HEK293 (cell line): ENCODE results near the gene FMN1.

ENCODE experiments used
- KLF1 ChIP-seq: fragments of 450-650 bp; formaldehyde crosslinking; IDR thresholded peaks from 2 replicates; pipeline ENCODE4 v1.5.1; 2016; ENCODE audit warnings: missing biosample characterization, missing genetic modification characterization
- KLF8 ChIP-seq: fragments of 450-650 bp; formaldehyde crosslinking; IDR thresholded peaks from 2 replicates; pipeline ENCODE4 v1.5.1; 2016; ENCODE audit warnings: missing biosample characterization, missing genetic modification characterization
- OSR2 ChIP-seq: fragments of 450-650 bp; formaldehyde crosslinking; IDR thresholded peaks from 2 replicates; pipeline ENCODE4 v1.5.1; 2016; ENCODE audit warnings: missing biosample characterization, missing genetic modification characterization
- WT1 ChIP-seq: fragments of 450-650 bp; formaldehyde crosslinking; IDR thresholded peaks from 2 replicates; pipeline ENCODE4 v1.5.1; 2016; ENCODE audit warnings: missing biosample characterization, missing genetic modification characterization
- ZBTB8A ChIP-seq: fragments of 450-650 bp; formaldehyde crosslinking; IDR thresholded peaks from 2 replicates; pipeline ENCODE4 v1.5.1; 2016; ENCODE audit warnings: missing biosample characterization, missing genetic modification characterization
- ZFP37 ChIP-seq: fragments of 450-650 bp; formaldehyde crosslinking; IDR thresholded peaks from 2 replicates; pipeline ENCODE4 v1.5.1; 2016; ENCODE audit warnings: missing biosample characterization, missing genetic modification characterization
- ZNF112 ChIP-seq: fragments of 450-650 bp; formaldehyde crosslinking; IDR thresholded peaks from 2 replicates; pipeline ENCODE4 v1.5.0; 2017; ENCODE audit warnings: missing biosample characterization, missing genetic modification characterization
- ZNF133 ChIP-seq: fragments of 450-650 bp; formaldehyde crosslinking; IDR thresholded peaks from 2 replicates; pipeline ENCODE4 v1.5.1; 2016; ENCODE audit warnings: missing biosample characterization, missing genetic modification characterization
- ZNF157 ChIP-seq: fragments of 450-650 bp; formaldehyde crosslinking; IDR thresholded peaks from 2 replicates; pipeline ENCODE4 v1.5.1; 2016; ENCODE audit warnings: missing biosample characterization, missing genetic modification characterization
- ZNF174 ChIP-seq: fragments of 450-650 bp; formaldehyde crosslinking; IDR thresholded peaks from 2 replicates; pipeline ENCODE4 v1.5.0; 2017; ENCODE audit warnings: missing biosample characterization, mild to moderate bottlenecking, missing genetic modification characterization
- ZNF19 ChIP-seq: fragments of 450-650 bp; formaldehyde crosslinking; IDR thresholded peaks from 2 replicates; pipeline ENCODE4; 2016; ENCODE audit warnings: missing biosample characterization, missing genetic modification characterization, low read depth
- ZNF214 ChIP-seq: fragments of 450-650 bp; formaldehyde crosslinking; IDR thresholded peaks from 2 replicates; pipeline ENCODE4 v1.5.1; 2017; ENCODE audit warnings: missing biosample characterization, mild to moderate bottlenecking, missing genetic modification characterization, borderline replicate concordance
- ZNF302 ChIP-seq: fragments of 450-650 bp; formaldehyde crosslinking; IDR thresholded peaks from 2 replicates; pipeline ENCODE4 v1.5.1; 2016; ENCODE audit warnings: missing biosample characterization, missing genetic modification characterization, low read depth
- ZNF416 ChIP-seq: fragments of 450-650 bp; formaldehyde crosslinking; IDR thresholded peaks from 2 replicates; pipeline ENCODE4 v1.5.1; 2016; ENCODE audit warnings: missing biosample characterization, missing genetic modification characterization
- ZNF514 ChIP-seq: fragments of 450-650 bp; formaldehyde crosslinking; IDR thresholded peaks from 2 replicates; pipeline ENCODE4 v1.5.1; 2016; ENCODE audit warnings: missing biosample characterization, missing genetic modification characterization
- ZNF521 ChIP-seq: fragments of 450-650 bp; formaldehyde crosslinking; IDR thresholded peaks from 2 replicates; pipeline ENCODE4 v1.5.1; 2017; ENCODE audit warnings: missing biosample characterization, mild to moderate bottlenecking, missing genetic modification characterization
- ZNF530 ChIP-seq: fragments of 450-650 bp; formaldehyde crosslinking; IDR thresholded peaks from 2 replicates; pipeline ENCODE4 v1.5.1; 2016; ENCODE audit warnings: low read depth, missing biosample characterization, missing genetic modification characterization
- ZNF549 ChIP-seq: fragments of 450-650 bp; IDR thresholded peaks from 2 replicates; pipeline ENCODE4 v1.5.1; 2018; ENCODE audit warnings: missing biosample characterization, missing genetic modification characterization, mild to moderate bottlenecking, inconsistent platforms, moderate library complexity
- ZNF629 ChIP-seq: fragments of 450-650 bp; formaldehyde crosslinking; IDR thresholded peaks from 2 replicates; pipeline ENCODE4 v1.5.1; 2017; ENCODE audit warnings: missing biosample characterization, missing genetic modification characterization
- ZNF670 ChIP-seq: fragments of 450-650 bp; formaldehyde crosslinking; IDR thresholded peaks from 2 replicates; pipeline ENCODE4 v1.5.1; 2016; ENCODE audit warnings: missing biosample characterization, missing genetic modification characterization, low read depth
- ZNF768 ChIP-seq: fragments of 450-650 bp; formaldehyde crosslinking; IDR thresholded peaks from 2 replicates; pipeline ENCODE4 v1.5.1; 2018; ENCODE audit warnings: missing biosample characterization, mild to moderate bottlenecking, missing genetic modification characterization
- ZNF785 ChIP-seq: fragments of 450-650 bp; formaldehyde crosslinking; IDR thresholded peaks from 2 replicates; pipeline ENCODE4 v1.5.1; 2016; ENCODE audit warnings: missing biosample characterization, missing genetic modification characterization
- ZNF837 ChIP-seq: fragments of 450-650 bp; formaldehyde crosslinking; IDR thresholded peaks from 2 replicates; pipeline ENCODE4 v1.5.1; 2016; ENCODE audit warnings: missing biosample characterization, missing genetic modification characterization
- ZSCAN30 ChIP-seq: fragments of 450-650 bp; IDR thresholded peaks from 2 replicates; pipeline ENCODE4 v1.5.1; 2018; ENCODE audit warnings: missing biosample characterization, mild to moderate bottlenecking, missing genetic modification characterization, moderate library complexity
- TF ChIP-seq, protein P1 (sequence below): fragments of 450-650 bp; formaldehyde crosslinking; IDR thresholded peaks from 2 replicates; pipeline ENCODE4 v1.5.1; 2016; ENCODE audit warnings: missing biosample characterization, missing genetic modification characterization
- TF ChIP-seq, protein P2 (sequence below): fragments of 450-650 bp; formaldehyde crosslinking; IDR thresholded peaks from 2 replicates; pipeline ENCODE4 v1.5.1; 2016; ENCODE audit warnings: missing biosample characterization, missing genetic modification characterization
- TF ChIP-seq, protein P3 (sequence below): fragments of 450-650 bp; formaldehyde crosslinking; IDR thresholded peaks from 2 replicates; pipeline ENCODE4 v1.5.1; 2017; ENCODE audit warnings: missing biosample characterization, missing genetic modification characterization
- TF ChIP-seq, protein P4 (sequence below): fragments of 450-650 bp; formaldehyde crosslinking; IDR thresholded peaks from 2 replicates; pipeline ENCODE4 v1.5.1; 2016; ENCODE audit warnings: missing biosample characterization, missing genetic modification characterization
- TF ChIP-seq, protein P5 (sequence below): fragments of 450-650 bp; formaldehyde crosslinking; IDR thresholded peaks from 2 replicates; pipeline ENCODE4 v1.5.1; 2016; ENCODE audit warnings: missing biosample characterization, missing genetic modification characterization

Gene FMN1

DNA sequence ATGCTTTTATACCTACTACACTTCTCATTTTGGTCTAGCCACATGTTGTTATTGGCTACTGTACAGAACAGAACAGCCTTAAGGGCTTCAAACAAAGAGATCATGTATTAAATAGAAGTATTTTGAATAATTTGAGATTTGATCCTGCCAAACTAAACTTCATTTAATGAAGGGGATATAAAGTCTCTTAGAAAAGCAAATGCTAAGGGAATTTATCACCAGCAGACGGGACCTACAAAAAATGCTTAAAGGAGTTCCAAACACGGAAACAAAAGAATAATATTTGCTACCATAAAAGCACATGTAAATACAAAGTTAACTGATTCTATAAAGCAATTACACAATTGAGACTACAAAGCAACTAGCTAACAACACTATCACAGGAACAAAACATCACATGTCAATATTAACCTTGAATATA is 23.6 kb upstream of the FMN1 start (continued):
- TF ChIP-seq ZNF214 (tag by site-specific recombination) (no peak), ZNF549 (tag by site-specific recombination) (no peak), ZNF133 (no peak), ZNF514 (tag by site-specific recombination) (no peak), ZNF670 (tag by site-specific recombination) (no peak), ZNF629 (tag by site-specific recombination) (no peak), ZNF768 (tag by site-specific recombination) (no peak), ZNF112 (tag by site-specific recombination) (no peak), ZNF302 (no peak), ZNF530 (tag by site-specific recombination) (no peak), KLF1 (no peak), ZNF785 (tag by site-specific recombination) (no peak), ZFP37 (tag by site-specific recombination) (no peak), ZNF416 (no peak), ZNF19 (tag by site-specific recombination) (no peak), ZNF837 (tag by site-specific recombination) (no peak), OSR2 (tag by site-specific recombination) (peak; percentile 23; the same call in 1 of the 2 replicates), ZNF174 (tag by site-specific recombination) (no peak), WT1 (tag by site-specific recombination) (0 out of 2 replicates have a peak, but pooled peaks have one; percentile 44), KLF8 (tag by site-specific recombination) (no peak), ZSCAN30 (tag by site-specific recombination) (no peak), ZNF521 (tag by site-specific recombination) (no peak), ZNF157 (tag by site-specific recombination) (no peak), ZBTB8A (no peak)
- TF ChIP-seq, protein P1, sequence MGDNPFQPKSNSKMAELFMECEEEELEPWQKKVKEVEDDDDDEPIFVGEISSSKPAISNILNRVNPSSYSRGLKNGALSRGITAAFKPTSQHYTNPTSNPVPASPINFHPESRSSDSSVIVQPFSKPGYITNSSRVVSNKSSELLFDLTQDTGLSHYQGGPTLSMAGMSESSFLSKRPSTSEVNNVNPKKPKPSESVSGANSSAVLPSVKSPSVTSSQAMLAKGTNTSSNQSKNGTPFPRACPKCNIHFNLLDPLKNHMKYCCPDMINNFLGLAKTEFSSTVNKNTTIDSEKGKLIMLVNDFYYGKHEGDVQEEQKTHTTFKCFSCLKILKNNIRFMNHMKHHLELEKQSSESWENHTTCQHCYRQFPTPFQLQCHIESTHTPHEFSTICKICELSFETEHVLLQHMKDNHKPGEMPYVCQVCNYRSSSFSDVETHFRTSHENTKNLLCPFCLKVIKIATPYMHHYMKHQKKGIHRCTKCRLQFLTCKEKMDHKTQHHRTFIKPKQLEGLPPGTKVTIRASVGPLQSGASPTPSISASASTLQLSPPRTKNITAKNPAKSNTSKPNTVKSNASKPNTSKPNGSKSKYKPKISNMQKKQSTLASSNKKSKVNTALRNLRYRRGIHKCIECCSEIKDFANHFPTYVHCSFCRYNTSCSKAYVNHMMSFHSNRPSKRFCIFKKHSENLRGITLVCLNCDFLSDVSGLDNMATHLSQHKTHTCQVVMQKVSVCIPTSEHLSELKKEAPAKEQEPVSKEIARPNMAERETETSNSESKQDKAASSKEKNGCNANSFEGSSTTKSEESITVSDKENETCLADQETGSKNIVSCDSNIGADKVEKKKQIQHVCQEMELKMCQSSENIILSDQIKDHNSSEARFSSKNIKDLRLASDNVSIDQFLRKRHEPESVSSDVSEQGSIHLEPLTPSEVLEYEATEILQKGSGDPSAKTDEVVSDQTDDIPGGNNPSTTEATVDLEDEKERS (tag by site-specific recombination): no peak
- TF ChIP-seq, protein P2, sequence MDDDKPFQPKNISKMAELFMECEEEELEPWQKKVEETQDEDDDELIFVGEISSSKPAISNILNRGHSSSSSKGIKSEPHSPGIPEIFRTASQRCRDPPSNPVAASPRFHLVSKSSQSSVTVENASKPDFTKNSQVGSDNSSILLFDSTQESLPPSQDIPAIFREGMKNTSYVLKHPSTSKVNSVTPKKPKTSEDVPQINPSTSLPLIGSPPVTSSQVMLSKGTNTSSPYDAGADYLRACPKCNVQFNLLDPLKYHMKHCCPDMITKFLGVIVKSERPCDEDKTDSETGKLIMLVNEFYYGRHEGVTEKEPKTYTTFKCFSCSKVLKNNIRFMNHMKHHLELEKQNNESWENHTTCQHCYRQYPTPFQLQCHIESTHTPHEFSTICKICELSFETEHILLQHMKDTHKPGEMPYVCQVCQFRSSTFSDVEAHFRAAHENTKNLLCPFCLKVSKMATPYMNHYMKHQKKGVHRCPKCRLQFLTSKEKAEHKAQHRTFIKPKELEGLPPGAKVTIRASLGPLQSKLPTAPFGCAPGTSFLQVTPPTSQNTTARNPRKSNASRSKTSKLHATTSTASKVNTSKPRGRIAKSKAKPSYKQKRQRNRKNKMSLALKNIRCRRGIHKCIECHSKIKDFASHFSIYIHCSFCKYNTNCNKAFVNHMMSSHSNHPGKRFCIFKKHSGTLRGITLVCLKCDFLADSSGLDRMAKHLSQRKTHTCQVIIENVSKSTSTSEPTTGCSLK: no peak
- TF ChIP-seq, protein P3, sequence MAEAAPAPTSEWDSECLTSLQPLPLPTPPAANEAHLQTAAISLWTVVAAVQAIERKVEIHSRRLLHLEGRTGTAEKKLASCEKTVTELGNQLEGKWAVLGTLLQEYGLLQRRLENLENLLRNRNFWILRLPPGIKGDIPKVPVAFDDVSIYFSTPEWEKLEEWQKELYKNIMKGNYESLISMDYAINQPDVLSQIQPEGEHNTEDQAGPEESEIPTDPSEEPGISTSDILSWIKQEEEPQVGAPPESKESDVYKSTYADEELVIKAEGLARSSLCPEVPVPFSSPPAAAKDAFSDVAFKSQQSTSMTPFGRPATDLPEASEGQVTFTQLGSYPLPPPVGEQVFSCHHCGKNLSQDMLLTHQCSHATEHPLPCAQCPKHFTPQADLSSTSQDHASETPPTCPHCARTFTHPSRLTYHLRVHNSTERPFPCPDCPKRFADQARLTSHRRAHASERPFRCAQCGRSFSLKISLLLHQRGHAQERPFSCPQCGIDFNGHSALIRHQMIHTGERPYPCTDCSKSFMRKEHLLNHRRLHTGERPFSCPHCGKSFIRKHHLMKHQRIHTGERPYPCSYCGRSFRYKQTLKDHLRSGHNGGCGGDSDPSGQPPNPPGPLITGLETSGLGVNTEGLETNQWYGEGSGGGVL (tag by site-specific recombination): no peak
- TF ChIP-seq, protein P4, sequence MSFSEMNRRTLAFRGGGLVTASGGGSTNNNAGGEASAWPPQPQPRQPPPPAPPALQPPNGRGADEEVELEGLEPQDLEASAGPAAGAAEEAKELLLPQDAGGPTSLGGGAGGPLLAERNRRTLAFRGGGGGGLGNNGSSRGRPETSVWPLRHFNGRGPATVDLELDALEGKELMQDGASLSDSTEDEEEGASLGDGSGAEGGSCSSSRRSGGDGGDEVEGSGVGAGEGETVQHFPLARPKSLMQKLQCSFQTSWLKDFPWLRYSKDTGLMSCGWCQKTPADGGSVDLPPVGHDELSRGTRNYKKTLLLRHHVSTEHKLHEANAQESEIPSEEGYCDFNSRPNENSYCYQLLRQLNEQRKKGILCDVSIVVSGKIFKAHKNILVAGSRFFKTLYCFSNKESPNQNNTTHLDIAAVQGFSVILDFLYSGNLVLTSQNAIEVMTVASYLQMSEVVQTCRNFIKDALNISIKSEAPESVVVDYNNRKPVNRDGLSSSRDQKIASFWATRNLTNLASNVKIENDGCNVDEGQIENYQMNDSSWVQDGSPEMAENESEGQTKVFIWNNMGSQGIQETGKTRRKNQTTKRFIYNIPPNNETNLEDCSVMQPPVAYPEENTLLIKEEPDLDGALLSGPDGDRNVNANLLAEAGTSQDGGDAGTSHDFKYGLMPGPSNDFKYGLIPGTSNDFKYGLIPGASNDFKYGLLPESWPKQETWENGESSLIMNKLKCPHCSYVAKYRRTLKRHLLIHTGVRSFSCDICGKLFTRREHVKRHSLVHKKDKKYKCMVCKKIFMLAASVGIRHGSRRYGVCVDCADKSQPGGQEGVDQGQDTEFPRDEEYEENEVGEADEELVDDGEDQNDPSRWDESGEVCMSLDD (tag by site-specific recombination): no peak
- TF ChIP-seq, protein P5, sequence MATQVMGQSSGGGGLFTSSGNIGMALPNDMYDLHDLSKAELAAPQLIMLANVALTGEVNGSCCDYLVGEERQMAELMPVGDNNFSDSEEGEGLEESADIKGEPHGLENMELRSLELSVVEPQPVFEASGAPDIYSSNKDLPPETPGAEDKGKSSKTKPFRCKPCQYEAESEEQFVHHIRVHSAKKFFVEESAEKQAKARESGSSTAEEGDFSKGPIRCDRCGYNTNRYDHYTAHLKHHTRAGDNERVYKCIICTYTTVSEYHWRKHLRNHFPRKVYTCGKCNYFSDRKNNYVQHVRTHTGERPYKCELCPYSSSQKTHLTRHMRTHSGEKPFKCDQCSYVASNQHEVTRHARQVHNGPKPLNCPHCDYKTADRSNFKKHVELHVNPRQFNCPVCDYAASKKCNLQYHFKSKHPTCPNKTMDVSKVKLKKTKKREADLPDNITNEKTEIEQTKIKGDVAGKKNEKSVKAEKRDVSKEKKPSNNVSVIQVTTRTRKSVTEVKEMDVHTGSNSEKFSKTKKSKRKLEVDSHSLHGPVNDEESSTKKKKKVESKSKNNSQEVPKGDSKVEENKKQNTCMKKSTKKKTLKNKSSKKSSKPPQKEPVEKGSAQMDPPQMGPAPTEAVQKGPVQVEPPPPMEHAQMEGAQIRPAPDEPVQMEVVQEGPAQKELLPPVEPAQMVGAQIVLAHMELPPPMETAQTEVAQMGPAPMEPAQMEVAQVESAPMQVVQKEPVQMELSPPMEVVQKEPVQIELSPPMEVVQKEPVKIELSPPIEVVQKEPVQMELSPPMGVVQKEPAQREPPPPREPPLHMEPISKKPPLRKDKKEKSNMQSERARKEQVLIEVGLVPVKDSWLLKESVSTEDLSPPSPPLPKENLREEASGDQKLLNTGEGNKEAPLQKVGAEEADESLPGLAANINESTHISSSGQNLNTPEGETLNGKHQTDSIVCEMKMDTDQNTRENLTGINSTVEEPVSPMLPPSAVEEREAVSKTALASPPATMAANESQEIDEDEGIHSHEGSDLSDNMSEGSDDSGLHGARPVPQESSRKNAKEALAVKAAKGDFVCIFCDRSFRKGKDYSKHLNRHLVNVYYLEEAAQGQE (tag by site-specific recombination): no peak
